GM12878 (cell line): ENCODE results near the gene PDZD7. TPM values are rescaled to one million over a fixed set of nuclear protein-coding genes. Genes with fewer than 3 reads are reported as not detected.

ENCODE experiments used
- ATAC-seq: fragments of 200-7000 bp; cut with Tn5 transposase; 3 replicates; pipeline ENCODE4 v1.9.1; 2020; ENCODE audit warnings: mild to moderate bottlenecking, moderate library complexity
- BruUV-seq: library from RNA; stranded (reverse); fragments of 400-500 nt; replicated peaks from 2 replicates; lab custom pipeline; 2021; lab: Mats Ljungman, UMichigan
- CTCF ChIA-PET: fragments of 300-600 bp; sonication (Branson Sonifier 250); formaldehyde crosslinking; extraction: SDS; loops from one replicate; lab custom pipeline; 2021; ENCODE audit warnings: inconsistent platforms; lab: Yijun Ruan, JAX
- POLR2A ChIA-PET: fragments of 350-600 bp; formaldehyde crosslinking; extraction: SDS; loops from one replicate; lab custom pipeline; 2021; ENCODE audit warnings: inconsistent platforms; lab: Charles Lee
- RAD21 ChIA-PET: fragments of 300-600 bp; sonication (Branson Sonifier 250); formaldehyde crosslinking; loops from one replicate; lab custom pipeline; 2023; ENCODE audit warnings: antibody characterized with exemption; ENCODE audit not compliant: unreplicated experiment; lab: Charles Lee
- SMC1A ChIA-PET: fragments of 300-600 bp; sonication (Branson Sonifier 250); formaldehyde crosslinking; loops from one replicate; lab custom pipeline; 2023; ENCODE audit not compliant: unreplicated experiment, uncharacterized antibody; lab: Charles Lee
- DNase-seq: peaks from one replicate; pipeline ENCODE4 v3.0.0-alpha.2; 2011; ENCODE audit warnings: low read depth, low spot score
- FAIRE-seq: peaks from 3 replicates; lab custom pipeline; 2011; peaks lifted over from hg19 to GRCh38; lab: Jason Lieb, UNC
- H2AFZ ChIP-seq: 2 replicates; pipeline ENCODE4 v1.6.0; 2011; ENCODE audit warnings: low read depth, low read length, control low read depth; ENCODE audit not compliant: control insufficient read depth
- H3K27ac ChIP-seq: 2 replicates; pipeline ENCODE4 v1.5.1; 2011; ENCODE audit warnings: control low read depth; ENCODE audit not compliant: control insufficient read depth, insufficient read depth
- H3K27me3 ChIP-seq, 2 experiments: replicated peaks in 1 of 2; 2 replicates each; pipeline versions ENCODE4 v1.6.0 to v1.6.1; 2011; ENCODE audit warnings: low read length in 1 of 2; ENCODE audit not compliant: control insufficient read depth in 2 of 2, insufficient read depth in 2 of 2
- H3K36me3 ChIP-seq, 2 experiments: 2 replicates each; pipeline ENCODE4 v1.5.1; 2011; ENCODE audit warnings: low read length in 1 of 2; ENCODE audit not compliant: control insufficient read depth in 2 of 2, insufficient read depth in 2 of 2
- H3K4me1 ChIP-seq: 2 replicates; pipeline ENCODE4 v1.6.1; 2011; ENCODE audit warnings: mild to moderate bottlenecking, low read length, moderate library complexity, mixed read lengths; ENCODE audit not compliant: control insufficient read depth, insufficient read depth
- H3K4me2 ChIP-seq: 2 replicates; pipeline ENCODE4 v1.6.0; 2011; ENCODE audit warnings: control low read depth; ENCODE audit not compliant: control insufficient read depth, insufficient read depth
- H3K4me3 ChIP-seq: fragments of 200-600 bp; sonication (generic); 2 replicates; pipeline ENCODE4 v1.5.1; 2016
- H3K79me2 ChIP-seq: 2 replicates; pipeline ENCODE4 v1.6.0; 2011; ENCODE audit warnings: low read length; ENCODE audit not compliant: control insufficient read depth, insufficient read depth
- H3K9ac ChIP-seq: 2 replicates; pipeline ENCODE4 v1.8.0; 2011; ENCODE audit warnings: low read length, control low read depth, mixed read lengths; ENCODE audit not compliant: control insufficient read depth, insufficient read depth
- H3K9me3 ChIP-seq: replicated peaks from 3 replicates; pipeline ENCODE4 v1.5.1; 2011; ENCODE audit warnings: mild to moderate bottlenecking, low read length; ENCODE audit not compliant: control insufficient read depth, insufficient read depth
- H4K20me1 ChIP-seq: 2 replicates; pipeline ENCODE4 v1.6.0; 2011; ENCODE audit not compliant: control insufficient read depth, insufficient read depth
- NR2C1 ChIP-seq: fragments of 450-650 bp; IDR thresholded peaks from 2 replicates; pipeline ENCODE4 v1.6.1; 2017; ENCODE audit warnings: antibody characterized with exemption, mild to moderate bottlenecking, moderate library complexity
- NR2F1 ChIP-seq: fragments of 450-650 bp; conservative IDR thresholded peaks from 2 replicates; pipeline ENCODE4 v1.6.1; 2017; ENCODE audit warnings: mild to moderate bottlenecking
- SMARCA5 ChIP-seq: fragments of 450-650 bp; IDR thresholded peaks from 2 replicates; pipeline ENCODE4 v1.6.1; 2017; ENCODE audit warnings: mild to moderate bottlenecking
- ZNF274 ChIP-seq: IDR thresholded peaks from one replicate; pipeline ENCODE4 v1.8.0; 2011; ENCODE audit not compliant: insufficient read length, insufficient read depth
- ZNF622 ChIP-seq: fragments of 450-650 bp; IDR thresholded peaks from 2 replicates; pipeline ENCODE4 v1.6.1; 2017; ENCODE audit warnings: mild to moderate bottlenecking, inconsistent platforms
- WGBS: methylation state at CpG from one replicate; pipeline ENCODE4 v1.1.6; 2016; ENCODE audit warnings: low lambda C conversion rate; ENCODE audit not compliant: insufficient replicate concordance, insufficient coverage; ENCODE audit errors: missing lambda C conversion rate; 5-methylcytosine and 5-hydroxymethylcytosine counted together
- in situ Hi-C: fragments of 300-500 bp; cut with MboI; formaldehyde crosslinking; loops from 9 replicates; pipeline ENCODE4 v1.14.3; 2018; ENCODE audit warnings: mixed read lengths
- intact Hi-C: fragments of 100-400 bp; cut with micrococcal nuclease; formaldehyde crosslinking; loops from one replicate; pipeline ENCODE4 v1.14.2; 2022; ENCODE audit not compliant: unreplicated experiment
- polyA plus RNA-seq, 11 experiments: library from polyadenylated mRNA; depleted of rRNA in 4 of 11; unstranded in 6 of 11; stranded (reverse) in 5 of 11; fragments of >200 nt; fragmentation: Nextera tagmentation in 4 of 11; fragmentation: Illumina TruSeq in 1 of 11; extraction: Ambion mirVana in 4 of 11; extraction: Trizol in 1 of 11; gene quantifications; 1 replicate in 1 of 11; 2 replicates in 10 of 11; pipeline versions ENCODE4 v1.2.1 to v1.2.3, GENCODE V29; 2011 to 2016; ENCODE audit warnings: inconsistent platforms in 2 of 11, missing spikeins in 2 of 11, low read depth in 1 of 11
- total RNA-seq, 4 experiments: library from RNA; depleted of rRNA in 3 of 4; stranded (reverse); fragments of >200 nt in 3 of 4; fragmentation: Illumina TruSeq in 1 of 4; extraction: Trizol in 1 of 4; gene quantifications; 2 replicates each; pipeline versions ENCODE4 v1.2.1 to v1.2.3, GENCODE V29; 2013 to 2021

Gene PDZD7
- total and polyA plus RNA-seq, 10 of the 15 experiments (the other 5 are each of a cell fraction or from before 2014, with no cell fraction given) = 0.01 to 0.20 (median 0.03) TPM; not detected in 7

- WGBS = 67% methylated on average over 6 of the region's 6 CpGs
- Histone ChIP-seq H4K20me1 (no peaks in the 10 kb centered on the region), H3K79me2 (no peaks in the 10 kb centered on the region), H3K36me3 (no peaks in the 10 kb centered on the region), H2AFZ (no peak overlapping the region), H3K27ac (no peak overlapping the region), H3K4me1 (peaks cover 3% of the 10 kb centered on the region; the same call in 1 of the 2 replicates), H3K9me3 (no peaks in the 10 kb centered on the region), H3K4me3 (no peak overlapping the region), H3K4me2 (no peak overlapping the region), H3K27me3 (no peaks in the 10 kb centered on the region), H3K9ac (no peak overlapping the region)
- in situ Hi-C loops = no loop called here
- SMC1A ChIA-PET = no interaction called here
- ATAC-seq = no peak
- CTCF ChIA-PET = interaction anchor here (0.6 to 1.7 kb wide), 3 partner anchors 9 to 299 kb away, joined by 3 to 5 read pairs (median 3); no protein-coding TSS in a partner anchor
- DNase-seq = no peak
- POLR2A ChIA-PET = no interaction called here
- intact Hi-C loops = no loop called here
- TF ChIP-seq ZNF622 (no peak), ZNF274 (no peak)
- no peak for FAIRE-seq
- no TSS peak for BruUV-seq
- RAD21 ChIA-PET = no interaction called here
These were observed 57.9 kb downstream of the PDZD7 start for GRCh38 chr10:100972904-100973535.

GRCh38 chr10:100972115-100972903, 58.6 kb downstream of the PDZD7 start:
- Histone ChIP-seq H3K36me3 (no peaks in the 10 kb centered on the region; a peak in 1 of 4 replicates), H3K9me3 (no peaks in the 10 kb centered on the region), H3K9ac (no peak overlapping the region), H3K4me3 (no peak overlapping the region), H4K20me1 (no peaks in the 10 kb centered on the region), H3K79me2 (no peaks in the 10 kb centered on the region), H2AFZ (no peak overlapping the region), H3K4me2 (no peak overlapping the region), H3K27ac (no peak overlapping the region), H3K4me1 (peaks cover 3% of the 10 kb centered on the region; the same call in 1 of the 2 replicates), H3K27me3 (no peaks in the 10 kb centered on the region)
- RAD21 ChIA-PET = no interaction called here
- intact Hi-C loops (no loop called here), in situ Hi-C loops (no loop called here)
- CTCF ChIA-PET = interaction anchor here (0.6 to 1.7 kb wide), 3 partner anchors 9 to 299 kb away, joined by 3 to 5 read pairs (median 3); no protein-coding TSS in a partner anchor
- POLR2A ChIA-PET = interaction anchor here (0.6 kb wide), 1 partner anchor 13 kb away, joined by 3 read pairs; no protein-coding TSS in a partner anchor
- DNase-seq (no peak), ATAC-seq (no peak), FAIRE-seq (no peak)
- SMC1A ChIA-PET = no interaction called here
- TF ChIP-seq NR2C1 (peak; percentile 39), SMARCA5 (no peak), NR2F1 (peak; percentile 66)
- no TSS peak for BruUV-seq
- WGBS = 40% methylated on average over 13 of the region's 13 CpGs
